ENCODE data around the gene NISCH.

NISCH gene

GRCh38 chr3:52472239-52473000 is 17.0 kb downstream of the NISCH start:
- no peak for FAIRE-seq

GRCh38 chr3:52473026-52473425 is 17.6 kb downstream of the NISCH start:
- FAIRE-seq = no peak

- no peak for FAIRE-seq
Measured at GRCh38 chr3:52477076-52477795, 21.8 kb downstream of the NISCH start.

- FAIRE-seq = no peak
Measured at GRCh38 chr3:52477796-52478095, 22.3 kb downstream of the NISCH start.

- no peak for FAIRE-seq
Measured at GRCh38 chr3:52479037-52479876, 23.9 kb downstream of the NISCH start.

GRCh38 chr3:52479877-52480575 is 24.6 kb downstream of the NISCH start:
- no peak for FAIRE-seq

GRCh38 chr3:52480768-52481715 is 25.6 kb downstream of the NISCH start:
- FAIRE-seq = no peak

GRCh38 chr3:52481819-52482521 is 26.6 kb downstream of the NISCH start:
- no peak for FAIRE-seq

- FAIRE-seq = no peak
Measured at GRCh38 chr3:52483081-52483480, 27.7 kb downstream of the NISCH start.

- FAIRE-seq = no peak
Measured at GRCh38 chr3:52483577-52484381, 28.4 kb downstream of the NISCH start.

GRCh38 chr3:52484680-52485461 is 29.5 kb downstream of the NISCH start:
- no peak for FAIRE-seq

- no peak for FAIRE-seq
Measured at GRCh38 chr3:52487050-52487787, 31.8 kb downstream of the NISCH start.

GRCh38 chr3:52487788-52488691 is 32.6 kb downstream of the NISCH start:
- FAIRE-seq = no peak

- no peak for FAIRE-seq
Measured at GRCh38 chr3:52488746-52489145, 33.3 kb downstream of the NISCH start.

GRCh38 chr3:52489453-52489852 is 34.0 kb downstream of the NISCH start:
- FAIRE-seq = no peak

GRCh38 chr3:52490035-52490938 is 34.9 kb downstream of the NISCH start:
- no peak for FAIRE-seq

Measured in A204.1 (cell line).